K562 (cell line): ENCODE measurements around the gene ASMTL. TPM values are rescaled to one million over a fixed set of nuclear protein-coding genes. Genes with fewer than 3 reads are reported as not detected.

Experiments used
- CHD7 ChIP-seq: fragments of 200-600 bp; sonication (generic); IDR thresholded peaks from one replicate; pipeline ENCODE4 v1.6.1; 2012; ENCODE audit warnings: mild to moderate bottlenecking, low read depth, low read length, inconsistent platforms
- HMGXB4 ChIP-seq: sonication (generic); formaldehyde crosslinking; IDR thresholded peaks from 2 replicates; pipeline ENCODE4 v1.8.1; 2023; ENCODE audit warnings: mild to moderate bottlenecking, missing genetic modification reagents
- ZNF146 ChIP-seq: IDR thresholded peaks from one replicate; pipeline ENCODE4 v1.6.1; 2018; ENCODE audit warnings: missing compliant biosample characterization; ENCODE audit not compliant: unreplicated experiment
- polyA plus RNA-seq, 8 experiments: library from polyadenylated mRNA; depleted of rRNA in 4 of 8; stranded (reverse) in 5 of 8; unstranded in 3 of 8; fragments of >200 nt; fragmentation: Nextera tagmentation in 2 of 8; fragmentation: Illumina TruSeq in 1 of 8; extraction: Ambion mirVana in 2 of 8; extraction: Trizol in 1 of 8; gene quantifications; 2 replicates each; pipeline versions ENCODE4 v1.2.1 to v1.2.3, GENCODE V29; 2011 to 2014; ENCODE audit warnings: inconsistent platforms in 1 of 8, missing spikeins in 1 of 8
- total RNA-seq, 7 experiments: library from RNA; depleted of rRNA in 6 of 7; stranded (reverse); fragments of >200 nt in 6 of 7; fragmentation: Illumina TruSeq in 2 of 7; extraction: Trizol in 2 of 7; gene quantifications; 2 replicates each; pipeline versions ENCODE4 v1.2.1 to v1.2.3, GENCODE V29; 2011 to 2021; ENCODE audit warnings: low replicate concordance in 1 of 7

ASMTL gene
- total and polyA plus RNA-seq, 9 of the 15 experiments (the other 6 are each of a cell fraction or from before 2014, with no cell fraction given), result 0.56 to 20.6 (median 7.6) TPM

GRCh38 chrX:1385253-1386223, 67.2 kb downstream of the ASMTL start (continued):
- TF ChIP-seq CHD7, result no peak
- no peak for TF ChIP-seq ZNF146 (CRISPR knock-in tag)
- TF ChIP-seq HMGXB4 (CRISPR knock-in tag), result no peak
